ENCODE measurements around the gene RPS3A. TPM values are rescaled to one million over a fixed set of nuclear protein-coding genes. Genes with fewer than 3 reads are reported as not detected.

Gene RPS3A
- total and polyA plus RNA-seq, 9 of the 15 experiments (the other 6 are each of a cell fraction or from before 2014, with no cell fraction given) = 2,102 to 5,488 (median 3,554) TPM

DNA sequence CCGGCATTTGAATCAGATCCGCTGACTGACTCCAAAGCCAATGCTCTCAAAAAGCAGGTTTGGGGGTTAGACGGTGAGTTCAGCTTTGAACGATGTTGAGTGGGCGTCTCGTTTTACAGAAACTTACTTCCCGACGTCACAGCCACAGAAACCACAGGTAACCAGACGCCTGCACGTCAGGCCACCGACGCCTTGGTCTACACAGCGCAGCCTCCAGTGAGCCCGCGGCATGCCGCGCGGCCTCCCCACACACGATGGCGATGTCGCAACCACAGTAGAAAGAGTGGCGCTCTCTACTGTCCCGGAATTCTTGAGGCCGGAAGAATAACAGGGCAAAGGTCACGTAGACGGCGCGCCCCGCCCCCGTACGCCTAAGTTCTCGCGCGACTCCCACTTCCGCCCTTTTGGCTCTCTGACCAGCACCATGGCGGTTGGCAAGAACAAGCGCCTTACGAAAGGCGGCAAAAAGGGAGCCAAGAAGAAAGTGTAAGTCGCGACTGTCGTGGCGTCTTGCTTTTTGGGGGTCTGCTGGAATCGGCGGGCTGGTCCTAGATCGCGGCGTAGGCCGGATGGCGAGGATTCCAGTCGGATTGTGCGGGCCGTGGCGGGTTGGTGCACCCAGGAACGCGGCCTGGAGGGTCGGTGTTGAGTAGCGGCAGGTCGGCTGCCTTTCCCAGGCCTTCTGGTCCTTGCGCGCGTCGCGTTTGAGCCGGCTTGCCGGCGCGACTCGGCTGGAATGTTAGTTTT is at the start of gene RPS3A (continued):
- TF ChIP-seq, protein P1, sequence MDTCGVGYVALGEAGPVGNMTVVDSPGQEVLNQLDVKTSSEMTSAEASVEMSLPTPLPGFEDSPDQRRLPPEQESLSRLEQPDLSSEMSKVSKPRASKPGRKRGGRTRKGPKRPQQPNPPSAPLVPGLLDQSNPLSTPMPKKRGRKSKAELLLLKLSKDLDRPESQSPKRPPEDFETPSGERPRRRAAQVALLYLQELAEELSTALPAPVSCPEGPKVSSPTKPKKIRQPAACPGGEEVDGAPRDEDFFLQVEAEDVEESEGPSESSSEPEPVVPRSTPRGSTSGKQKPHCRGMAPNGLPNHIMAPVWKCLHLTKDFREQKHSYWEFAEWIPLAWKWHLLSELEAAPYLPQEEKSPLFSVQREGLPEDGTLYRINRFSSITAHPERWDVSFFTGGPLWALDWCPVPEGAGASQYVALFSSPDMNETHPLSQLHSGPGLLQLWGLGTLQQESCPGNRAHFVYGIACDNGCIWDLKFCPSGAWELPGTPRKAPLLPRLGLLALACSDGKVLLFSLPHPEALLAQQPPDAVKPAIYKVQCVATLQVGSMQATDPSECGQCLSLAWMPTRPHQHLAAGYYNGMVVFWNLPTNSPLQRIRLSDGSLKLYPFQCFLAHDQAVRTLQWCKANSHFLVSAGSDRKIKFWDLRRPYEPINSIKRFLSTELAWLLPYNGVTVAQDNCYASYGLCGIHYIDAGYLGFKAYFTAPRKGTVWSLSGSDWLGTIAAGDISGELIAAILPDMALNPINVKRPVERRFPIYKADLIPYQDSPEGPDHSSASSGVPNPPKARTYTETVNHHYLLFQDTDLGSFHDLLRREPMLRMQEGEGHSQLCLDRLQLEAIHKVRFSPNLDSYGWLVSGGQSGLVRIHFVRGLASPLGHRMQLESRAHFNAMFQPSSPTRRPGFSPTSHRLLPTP (IDR thresholded peaks at IDR 0.05; ENCODE audit: borderline replicate concordance, extremely low read depth, insufficient read length) = no peak
- TF ChIP-seq TGIF2 (CRISPR knock-in tag; IDR thresholded peaks at IDR 0.05) (peak; percentile 85; the same call in 1 of the 2 replicates), TAF7 (tag; IDR thresholded peaks at IDR 0.05) (peak; percentile 100), DNMT1 (IDR thresholded peaks at IDR 0.05) (no peak), EP400 (IDR thresholded peaks at IDR 0.05) (peak; percentile 100), EP300 (IDR thresholded peaks at IDR 0.05; ENCODE audit: low read length) (peak; percentile 55), SRSF1 (IDR thresholded peaks at IDR 0.05; ENCODE audit: low read depth, low read length) (peak; percentile 83; the same call in 1 of the 2 replicates), ARNT (IDR thresholded peaks at IDR 0.05) (peak; percentile 14 to 86; a peak in 3 of 4 replicates), SP2 (IDR thresholded peaks at IDR 0.05; ENCODE audit: extremely low read depth, low read depth, low read length, poor library complexity, severe bottlenecking) (peak; percentile 98), POU5F1 (IDR thresholded peaks at IDR 0.05; ENCODE audit: borderline replicate concordance, low read depth, low read length, partially characterized antibody) (peak; percentile 65), BHLHE40 (IDR thresholded peaks at IDR 0.05; ENCODE audit: low read length) (peak; percentile 52; the same call in 1 of the 2 replicates), LCOR (CRISPR knock-in tag; IDR thresholded peaks at IDR 0.05) (peak; percentile 91), NRF1 (conservative IDR thresholded peaks at IDR 0.05 in 1 of 2, IDR thresholded peaks at IDR 0.05 in 1 of 2) (peak; percentile 91 to 93), MYC (IDR thresholded peaks at IDR 0.05; ENCODE audit: low read depth, low read length) (peak; percentile 99), MYC (CRISPR knock-in tag; IDR thresholded peaks at IDR 0.05; ENCODE audit: borderline replicate concordance, low read depth) (peak; percentile 96), ZNF282 (CRISPR knock-in tag; IDR thresholded peaks at IDR 0.05) (peak; percentile 51; the same call in 1 of the 2 replicates)
- TF ChIP-seq, protein P2, sequence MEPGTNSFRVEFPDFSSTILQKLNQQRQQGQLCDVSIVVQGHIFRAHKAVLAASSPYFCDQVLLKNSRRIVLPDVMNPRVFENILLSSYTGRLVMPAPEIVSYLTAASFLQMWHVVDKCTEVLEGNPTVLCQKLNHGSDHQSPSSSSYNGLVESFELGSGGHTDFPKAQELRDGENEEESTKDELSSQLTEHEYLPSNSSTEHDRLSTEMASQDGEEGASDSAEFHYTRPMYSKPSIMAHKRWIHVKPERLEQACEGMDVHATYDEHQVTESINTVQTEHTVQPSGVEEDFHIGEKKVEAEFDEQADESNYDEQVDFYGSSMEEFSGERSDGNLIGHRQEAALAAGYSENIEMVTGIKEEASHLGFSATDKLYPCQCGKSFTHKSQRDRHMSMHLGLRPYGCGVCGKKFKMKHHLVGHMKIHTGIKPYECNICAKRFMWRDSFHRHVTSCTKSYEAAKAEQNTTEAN (CRISPR knock-in tag; IDR thresholded peaks at IDR 0.05) = peak; percentile 91
- TF ChIP-seq, protein P3, sequence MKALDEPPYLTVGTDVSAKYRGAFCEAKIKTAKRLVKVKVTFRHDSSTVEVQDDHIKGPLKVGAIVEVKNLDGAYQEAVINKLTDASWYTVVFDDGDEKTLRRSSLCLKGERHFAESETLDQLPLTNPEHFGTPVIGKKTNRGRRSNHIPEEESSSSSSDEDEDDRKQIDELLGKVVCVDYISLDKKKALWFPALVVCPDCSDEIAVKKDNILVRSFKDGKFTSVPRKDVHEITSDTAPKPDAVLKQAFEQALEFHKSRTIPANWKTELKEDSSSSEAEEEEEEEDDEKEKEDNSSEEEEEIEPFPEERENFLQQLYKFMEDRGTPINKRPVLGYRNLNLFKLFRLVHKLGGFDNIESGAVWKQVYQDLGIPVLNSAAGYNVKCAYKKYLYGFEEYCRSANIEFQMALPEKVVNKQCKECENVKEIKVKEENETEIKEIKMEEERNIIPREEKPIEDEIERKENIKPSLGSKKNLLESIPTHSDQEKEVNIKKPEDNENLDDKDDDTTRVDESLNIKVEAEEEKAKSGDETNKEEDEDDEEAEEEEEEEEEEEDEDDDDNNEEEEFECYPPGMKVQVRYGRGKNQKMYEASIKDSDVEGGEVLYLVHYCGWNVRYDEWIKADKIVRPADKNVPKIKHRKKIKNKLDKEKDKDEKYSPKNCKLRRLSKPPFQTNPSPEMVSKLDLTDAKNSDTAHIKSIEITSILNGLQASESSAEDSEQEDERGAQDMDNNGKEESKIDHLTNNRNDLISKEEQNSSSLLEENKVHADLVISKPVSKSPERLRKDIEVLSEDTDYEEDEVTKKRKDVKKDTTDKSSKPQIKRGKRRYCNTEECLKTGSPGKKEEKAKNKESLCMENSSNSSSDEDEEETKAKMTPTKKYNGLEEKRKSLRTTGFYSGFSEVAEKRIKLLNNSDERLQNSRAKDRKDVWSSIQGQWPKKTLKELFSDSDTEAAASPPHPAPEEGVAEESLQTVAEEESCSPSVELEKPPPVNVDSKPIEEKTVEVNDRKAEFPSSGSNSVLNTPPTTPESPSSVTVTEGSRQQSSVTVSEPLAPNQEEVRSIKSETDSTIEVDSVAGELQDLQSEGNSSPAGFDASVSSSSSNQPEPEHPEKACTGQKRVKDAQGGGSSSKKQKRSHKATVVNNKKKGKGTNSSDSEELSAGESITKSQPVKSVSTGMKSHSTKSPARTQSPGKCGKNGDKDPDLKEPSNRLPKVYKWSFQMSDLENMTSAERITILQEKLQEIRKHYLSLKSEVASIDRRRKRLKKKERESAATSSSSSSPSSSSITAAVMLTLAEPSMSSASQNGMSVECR (CRISPR knock-in tag; IDR thresholded peaks at IDR 0.05) = peak; percentile 95
